ENCODE data around the gene SPAG17. TPM values are rescaled to one million over a fixed set of nuclear protein-coding genes. Genes with fewer than 3 reads are reported as not detected.

SPAG17 gene
- total RNA-seq, 2 experiments from 2014 or later: not detected

GRCh38 chr1:118155106-118155505 is 29.9 kb downstream of the SPAG17 start:
- ChIA-PET CTCF (ENCODE audit: unreplicated experiment) (no interaction called here), POLR2A (interaction anchor here (0.6 kb wide), 1 partner anchor 800 kb away, joined by 3 read pairs; no protein-coding TSS in a partner anchor)
- no peak overlapping the region for H3K4me2 ChIP-seq (ENCODE audit: low read length)
- intact Hi-C loops (cut with micrococcal nuclease; ENCODE audit: unreplicated experiment): no loop called here
- no peaks in the 10 kb centered on the region for H4K20me1 ChIP-seq (ENCODE audit: insufficient read depth, low read length)
- no peaks in the 10 kb centered on the region for H3K4me1 ChIP-seq (ENCODE audit: insufficient read depth, low read length, poor library complexity, severe bottlenecking)
- H3K27ac ChIP-seq (ENCODE audit: low read depth, low read length, poor library complexity, severe bottlenecking): no peak overlapping the region
- H2AFZ ChIP-seq (ENCODE audit: low read length): no peak overlapping the region
- H3K79me2 ChIP-seq (ENCODE audit: insufficient read depth, low read depth, low read length): no peaks in the 10 kb centered on the region
- H3K4me3 ChIP-seq (ENCODE audit: low read depth, low read length, poor library complexity, severe bottlenecking): no peak overlapping the region
- no peaks in the 10 kb centered on the region; the same call in 1 of the 2 replicates for H3K36me3 ChIP-seq (ENCODE audit: insufficient read depth, low read length)
- H3K9me2 ChIP-seq (ENCODE audit: insufficient read depth, low read length): no peaks in the 10 kb centered on the region
- no TSS peak for BruUV-seq (replicated peaks)
- no peaks in the 10 kb centered on the region for H3K9me3 ChIP-seq (ENCODE audit: low read length)
- TF ChIP-seq EZH2phosphoT487 (IDR thresholded peaks at IDR 0.05; ENCODE audit: borderline replicate concordance, low read depth, low read length) (no peak), CTCF (conservative IDR thresholded peaks at IDR 0.05; ENCODE audit: low read length) (no peak)
- DNase-seq (ENCODE audit: low spot score): no peak

- TF ChIP-seq EZH2phosphoT487 (IDR thresholded peaks at IDR 0.05; ENCODE audit: borderline replicate concordance, low read depth, low read length) (no peak), CTCF (conservative IDR thresholded peaks at IDR 0.05; ENCODE audit: low read length) (peak; percentile 57)
- no peaks in the 10 kb centered on the region for H3K79me2 ChIP-seq (ENCODE audit: insufficient read depth, low read depth, low read length)
- no peaks in the 10 kb centered on the region for H4K20me1 ChIP-seq (ENCODE audit: insufficient read depth, low read length)
- intact Hi-C loops (cut with micrococcal nuclease; ENCODE audit: unreplicated experiment): loop anchor here (5.0 kb wide), 2 partner anchors 48 to 853 kb away; no protein-coding TSS in a partner anchor
- no peak overlapping the region for H3K4me2 ChIP-seq (ENCODE audit: low read length)
- H3K9me2 ChIP-seq (ENCODE audit: insufficient read depth, low read length): no peaks in the 10 kb centered on the region
- DNase-seq (ENCODE audit: low spot score): no peak
- no peak overlapping the region for H3K27ac ChIP-seq (ENCODE audit: low read depth, low read length, poor library complexity, severe bottlenecking)
- POLR2A ChIA-PET: interaction anchor here (0.6 kb wide), 1 partner anchor 801 kb away, joined by 3 read pairs; no protein-coding TSS in a partner anchor
- H3K36me3 ChIP-seq (ENCODE audit: insufficient read depth, low read length): no peaks in the 10 kb centered on the region; the same call in 1 of the 2 replicates
- CTCF ChIA-PET (ENCODE audit: unreplicated experiment): no interaction called here
- no TSS peak for BruUV-seq (replicated peaks)
- H2AFZ ChIP-seq (ENCODE audit: low read length): no peak overlapping the region
- no peak overlapping the region for H3K4me3 ChIP-seq (ENCODE audit: low read depth, low read length, poor library complexity, severe bottlenecking)
- H3K4me1 ChIP-seq (ENCODE audit: insufficient read depth, low read length, poor library complexity, severe bottlenecking): no peaks in the 10 kb centered on the region
- H3K9me3 ChIP-seq (ENCODE audit: low read length): no peaks in the 10 kb centered on the region
Measured at GRCh38 chr1:118154220-118154619, 30.8 kb downstream of the SPAG17 start.

GRCh38 chr1:118151312-118151937 is 33.6 kb downstream of the SPAG17 start:
- TF ChIP-seq EZH2phosphoT487 (IDR thresholded peaks at IDR 0.05; ENCODE audit: borderline replicate concordance, low read depth, low read length) (no peak), CTCF (conservative IDR thresholded peaks at IDR 0.05; ENCODE audit: low read length) (peak; percentile 98)
- Histone ChIP-seq H3K36me3 (ENCODE audit: insufficient read depth, low read length) (no peaks in the 10 kb centered on the region; the same call in 1 of the 2 replicates), H3K4me3 (ENCODE audit: low read depth, low read length, poor library complexity, severe bottlenecking) (no peak overlapping the region), H3K4me1 (ENCODE audit: insufficient read depth, low read length, poor library complexity, severe bottlenecking) (no peaks in the 10 kb centered on the region), H3K4me2 (ENCODE audit: low read length) (no peak overlapping the region), H3K27ac (ENCODE audit: low read depth, low read length, poor library complexity, severe bottlenecking) (no peak overlapping the region), H3K9me3 (ENCODE audit: low read length) (no peaks in the 10 kb centered on the region), H3K9me2 (ENCODE audit: insufficient read depth, low read length) (no peaks in the 10 kb centered on the region), H4K20me1 (ENCODE audit: insufficient read depth, low read length) (no peaks in the 10 kb centered on the region), H2AFZ (ENCODE audit: low read length) (no peak overlapping the region), H3K79me2 (ENCODE audit: insufficient read depth, low read depth, low read length) (no peaks in the 10 kb centered on the region)
- POLR2A ChIA-PET: no interaction called here
- no TSS peak for BruUV-seq (replicated peaks)
- DNase-seq (ENCODE audit: low spot score): peak; percentile 48
- CTCF ChIA-PET (ENCODE audit: unreplicated experiment): no interaction called here
- intact Hi-C loops (cut with micrococcal nuclease; ENCODE audit: unreplicated experiment): loop anchor here (5.0 kb wide), 2 partner anchors 51 to 856 kb away; no protein-coding TSS in a partner anchor

Measured in OCI-LY7 (cell line).